ENCODE results near the gene KRT20. TPM values are rescaled to one million over a fixed set of nuclear protein-coding genes. Genes with fewer than 3 reads are reported as not detected.

Gene KRT20
- total RNA-seq, 4 donors from 2014 or later = not detected

- TF ChIP-seq CTCF (IDR thresholded peaks at IDR 0.05) = no peak
- DNase-seq (ENCODE audit: low spot score) (no peak), ATAC-seq (ENCODE audit: low FRiP score) (no peak)
Observed at GRCh38 chr17:40900809-40901356, 15.8 kb upstream of the KRT20 start.

GRCh38 chr17:40896916-40897455 is 11.9 kb upstream of the KRT20 start:
- no peak for TF ChIP-seq CTCF (IDR thresholded peaks at IDR 0.05)
- no peak for ATAC-seq (ENCODE audit: low FRiP score)

GRCh38 chr17:40895106-40895730 is 10.2 kb upstream of the KRT20 start:
- ATAC-seq (ENCODE audit: low FRiP score) = no peak
- no peak for TF ChIP-seq CTCF (IDR thresholded peaks at IDR 0.05)
- DNase-seq (ENCODE audit: low spot score) = no peak

More at GRCh38 chr17:40896916-40897455, 11.9 kb upstream of the KRT20 start:
- DNase-seq (ENCODE audit: low spot score) = no peak

GRCh38 chr17:40888196-40888720 is 3.2 kb upstream of the KRT20 start:
- no peak for TF ChIP-seq CTCF (IDR thresholded peaks at IDR 0.05)
- DNase-seq (ENCODE audit: low spot score) (no peak), ATAC-seq (ENCODE audit: low FRiP score) (no peak)

- TF ChIP-seq CTCF (IDR thresholded peaks at IDR 0.05) = no peak
- DNase-seq (ENCODE audit: low spot score) = no peak
- ATAC-seq (ENCODE audit: low FRiP score) = no peak
Observed at GRCh38 chr17:40886090-40886489, 1.0 kb upstream of the KRT20 start.

GRCh38 chr17:40883626-40884334 is 1.3 kb downstream of the KRT20 start:
- ATAC-seq (ENCODE audit: low FRiP score) = no peak
- TF ChIP-seq CTCF (IDR thresholded peaks at IDR 0.05) = no peak
- DNase-seq (ENCODE audit: low spot score) = no peak

All from omental fat pad (tissue), 4 donors.